ENCODE data around the gene TREML1. TPM values are rescaled to one million over a fixed set of nuclear protein-coding genes. Genes with fewer than 3 reads are reported as not detected.

The TREML1 gene
- not detected for total RNA-seq

DNA sequence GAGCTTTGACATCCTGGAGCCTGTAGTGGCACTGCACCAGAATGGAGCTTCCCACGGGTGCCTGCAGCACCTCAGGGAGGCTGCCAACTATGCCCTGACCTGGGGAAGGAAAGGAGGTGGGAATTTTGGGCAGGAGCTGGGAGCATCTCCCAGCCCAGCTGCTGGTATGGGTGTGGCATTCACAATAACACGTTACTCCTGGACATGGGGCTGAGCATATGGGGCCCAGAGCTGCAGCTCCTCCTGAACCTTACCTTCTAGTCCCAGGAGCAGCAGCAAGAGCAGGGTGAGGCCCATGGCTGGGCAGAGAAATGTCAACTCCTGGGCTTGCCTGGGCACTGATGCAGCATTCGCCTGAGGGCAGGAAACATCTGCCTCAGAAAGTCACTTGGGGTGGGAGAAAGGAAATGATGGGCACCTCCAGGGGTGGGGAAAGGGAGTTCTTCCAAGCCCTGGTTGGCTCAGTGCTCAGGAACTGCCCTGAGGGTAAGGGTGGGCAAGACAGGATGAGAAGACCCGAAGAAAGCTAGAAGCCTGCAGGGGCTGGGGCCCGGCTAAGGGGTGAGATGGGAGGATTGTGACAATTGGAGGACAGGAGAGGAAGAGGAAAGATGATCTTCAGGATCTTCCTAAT lies at the start of gene TREML1:
Gene TREML1 (minus strand): TSS at position 356 of the 634 bp plus-strand sequence. CDS start 59 bp downstream, at position 297.
- H3K27ac Mint-ChIP-seq = no peak within 1 kb of the TSS

DNA sequence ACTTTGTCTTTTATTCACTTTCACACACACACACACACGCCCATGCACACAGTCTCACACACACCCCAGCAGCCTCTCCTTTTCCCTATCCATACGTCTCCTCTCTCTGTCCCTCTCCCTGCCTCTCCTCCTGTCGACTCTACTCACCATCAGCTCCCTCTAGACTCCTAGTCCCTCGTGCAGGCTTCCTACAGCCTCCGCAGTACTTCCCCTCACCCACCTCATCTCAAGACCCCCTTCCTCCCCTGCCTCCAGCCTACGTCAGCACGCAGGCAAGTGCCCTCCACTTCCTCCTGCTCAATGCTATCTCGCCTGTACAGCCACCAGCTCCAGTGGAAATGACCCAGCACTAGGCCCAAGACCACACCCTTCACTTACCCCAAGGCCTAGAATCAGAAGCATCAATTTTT lies 47.6 kb upstream of the TREML1 start:
- DNase-seq = no peak
- Mint-ChIP-seq H3K36me3 (ENCODE audit: insufficient read depth in 2 of 2) (peaks cover 1 to 3% of the 10 kb centered on the region in 2 donors), H3K27ac (peak overlapping the region; percentile 92), H3K4me1 (ENCODE audit: low read depth) (peaks cover 51% of the 10 kb centered on the region), H3K27me3 (ENCODE audit: low read depth) (no peaks in the 10 kb centered on the region), H3K4me3 (peak overlapping the region; percentile 74 to 83), H3K9me3 (no peaks in the 10 kb centered on the region)
- no peak for ATAC-seq (replicated peaks in 1 of 2)

More for the DNA sequence above, at the start of gene TREML1:
- ATAC-seq (replicated peaks in 1 of 2) (no peak), DNase-seq (no peak)
- no peaks in the 10 kb centered on the region for H3K9me3 Mint-ChIP-seq
- no peaks in the 10 kb centered on the region for H3K4me1 Mint-ChIP-seq (ENCODE audit: low read depth)
- no peaks in the 10 kb centered on the region for H3K27me3 Mint-ChIP-seq (ENCODE audit: low read depth)
- no peak within 1 kb of the TSS for H3K4me3 Mint-ChIP-seq
- no peaks in the 10 kb centered on the region for H3K36me3 Mint-ChIP-seq (ENCODE audit: insufficient read depth in 2 of 2)

GRCh38 chr6:41200901-41201763 lies 47.0 kb upstream of the TREML1 start, which contains the start of gene TREML2:
Gene TREML2, minus strand, starts transcription at chr6:41201149. Its CDS starts 141 bp downstream, at chr6:41201008.
- Mint-ChIP-seq H3K4me3 (peak within 1 kb of the TSS; percentile 74 to 83), H3K4me1 (ENCODE audit: low read depth) (peaks cover 55% of the 10 kb centered on the region), H3K27ac (peak within 1 kb of the TSS; percentile 92), H3K36me3 (ENCODE audit: insufficient read depth in 2 of 2) (peaks cover 1 to 3% of the 10 kb centered on the region in 2 donors), H3K9me3 (no peaks in the 10 kb centered on the region), H3K27me3 (ENCODE audit: low read depth) (no peaks in the 10 kb centered on the region)
- DNase-seq (peak; percentile 36 to 41), ATAC-seq (replicated peaks in 1 of 2) (peak; percentile 23 to 24)

DNA sequence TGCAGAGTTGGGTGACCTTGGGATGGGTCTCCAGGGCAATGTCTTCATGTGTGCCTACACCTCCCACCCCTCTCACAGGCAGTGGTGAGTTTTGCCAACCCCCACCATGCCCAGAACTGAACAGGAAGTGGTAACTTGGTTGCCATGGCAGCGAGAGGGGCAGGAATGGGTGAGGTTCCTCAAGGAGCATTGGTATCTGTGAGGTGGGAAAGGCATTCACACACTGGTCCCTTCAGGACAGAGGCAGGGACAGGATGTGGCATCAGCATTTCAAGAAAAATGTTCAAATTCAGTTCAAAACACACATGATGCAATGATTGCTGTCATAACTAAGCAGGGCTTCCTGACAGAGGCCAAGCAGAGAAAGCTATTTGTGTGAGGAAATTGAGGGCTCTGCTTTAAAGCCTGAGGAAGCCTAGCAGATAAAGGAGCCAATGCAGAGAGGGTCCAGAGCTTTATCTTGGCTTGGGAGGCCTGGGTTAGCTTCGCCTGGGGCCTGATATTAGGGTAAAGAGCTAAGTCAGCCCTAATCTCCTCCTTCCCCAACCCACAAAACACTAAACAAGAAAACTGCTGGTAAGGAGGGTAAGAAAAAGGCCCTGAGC lies 46.3 kb upstream of the TREML1 start:
- H3K9me3 Mint-ChIP-seq = no peaks in the 10 kb centered on the region
- H3K27ac Mint-ChIP-seq = peak overlapping the region; percentile 92
- H3K27me3 Mint-ChIP-seq (ENCODE audit: low read depth) = no peaks in the 10 kb centered on the region
- DNase-seq = peak; percentile 62 to 69
- peaks cover 56% of the 10 kb centered on the region for H3K4me1 Mint-ChIP-seq (ENCODE audit: low read depth)
- peak; percentile 59 to 72 for ATAC-seq (replicated peaks in 1 of 2)
- H3K36me3 Mint-ChIP-seq (ENCODE audit: insufficient read depth in 2 of 2) = peaks cover 1 to 3% of the 10 kb centered on the region in 2 donors
- H3K4me3 Mint-ChIP-seq = peak overlapping the region; percentile 74 to 83

GRCh38 chr6:41199552-41200246 lies 45.6 kb upstream of the TREML1 start:
- Mint-ChIP-seq H3K4me3 (peak overlapping the region; percentile 74 to 83), H3K4me1 (ENCODE audit: low read depth) (peaks cover 63% of the 10 kb centered on the region), H3K9me3 (no peaks in the 10 kb centered on the region), H3K27ac (peak overlapping the region; percentile 92), H3K36me3 (ENCODE audit: insufficient read depth in 2 of 2) (peaks cover 1 to 3% of the 10 kb centered on the region in 2 donors), H3K27me3 (ENCODE audit: low read depth) (no peaks in the 10 kb centered on the region)
- ATAC-seq (replicated peaks in 1 of 2) = peak; percentile 76
- peak; percentile 51 to 54 for DNase-seq

- DNase-seq (no peak), ATAC-seq (replicated peaks in 1 of 2) (no peak)
- Mint-ChIP-seq H3K27ac (no peak overlapping the region), H3K9me3 (no peaks in the 10 kb centered on the region), H3K27me3 (ENCODE audit: low read depth) (no peaks in the 10 kb centered on the region), H3K4me1 (ENCODE audit: low read depth) (peaks cover 61% of the 10 kb centered on the region), H3K36me3 (ENCODE audit: insufficient read depth in 2 of 2) (peaks cover 2 to 3% of the 10 kb centered on the region in 2 donors), H3K4me3 (no peak overlapping the region)
Measured at GRCh38 chr6:41197234-41197633, 43.1 kb upstream of the TREML1 start.

- peaks cover 0 to 4% of the 10 kb centered on the region in 2 donors for H3K9me3 Mint-ChIP-seq
- peaks cover 32% of the 10 kb centered on the region for H3K4me1 Mint-ChIP-seq (ENCODE audit: low read depth)
- H3K36me3 Mint-ChIP-seq (ENCODE audit: insufficient read depth in 2 of 2) = peaks cover 8 to 10% of the 10 kb centered on the region in 2 donors
- H3K27ac Mint-ChIP-seq = no peak overlapping the region
- ATAC-seq (replicated peaks in 1 of 2) (no peak), DNase-seq (no peak)
- no peak overlapping the region for H3K4me3 Mint-ChIP-seq
- no peaks in the 10 kb centered on the region for H3K27me3 Mint-ChIP-seq (ENCODE audit: low read depth)
Measured at GRCh38 chr6:41194386-41194785, 40.2 kb upstream of the TREML1 start.

DNA sequence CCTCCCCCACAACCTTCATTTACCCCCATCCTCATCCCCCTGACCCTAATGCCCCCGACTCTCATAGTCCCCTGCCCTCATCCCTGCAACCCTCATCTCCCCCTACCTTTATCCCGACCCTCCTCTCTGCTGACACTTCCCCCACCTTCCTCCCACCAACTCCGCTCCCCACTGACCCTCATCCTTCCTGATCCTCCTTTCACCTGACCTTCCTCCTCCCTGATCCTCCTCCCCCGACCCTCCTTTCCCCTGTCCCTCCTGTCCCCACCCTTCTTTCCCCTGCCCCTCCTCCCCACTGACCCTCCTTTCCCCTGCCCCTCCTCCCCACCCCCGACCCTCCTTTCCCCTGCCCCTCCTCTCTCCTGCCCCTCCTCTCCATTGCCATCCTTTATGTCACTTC lies 39.7 kb upstream of the TREML1 start:
- Mint-ChIP-seq H3K4me1 (ENCODE audit: low read depth) (peaks cover 28% of the 10 kb centered on the region), H3K27ac (no peak overlapping the region), H3K4me3 (no peak overlapping the region), H3K36me3 (ENCODE audit: insufficient read depth in 2 of 2) (peaks cover 8 to 10% of the 10 kb centered on the region in 2 donors), H3K27me3 (ENCODE audit: low read depth) (no peaks in the 10 kb centered on the region), H3K9me3 (peaks cover 0 to 4% of the 10 kb centered on the region in 2 donors)
- ATAC-seq (replicated peaks in 1 of 2) (no peak), DNase-seq (no peak)

DNA sequence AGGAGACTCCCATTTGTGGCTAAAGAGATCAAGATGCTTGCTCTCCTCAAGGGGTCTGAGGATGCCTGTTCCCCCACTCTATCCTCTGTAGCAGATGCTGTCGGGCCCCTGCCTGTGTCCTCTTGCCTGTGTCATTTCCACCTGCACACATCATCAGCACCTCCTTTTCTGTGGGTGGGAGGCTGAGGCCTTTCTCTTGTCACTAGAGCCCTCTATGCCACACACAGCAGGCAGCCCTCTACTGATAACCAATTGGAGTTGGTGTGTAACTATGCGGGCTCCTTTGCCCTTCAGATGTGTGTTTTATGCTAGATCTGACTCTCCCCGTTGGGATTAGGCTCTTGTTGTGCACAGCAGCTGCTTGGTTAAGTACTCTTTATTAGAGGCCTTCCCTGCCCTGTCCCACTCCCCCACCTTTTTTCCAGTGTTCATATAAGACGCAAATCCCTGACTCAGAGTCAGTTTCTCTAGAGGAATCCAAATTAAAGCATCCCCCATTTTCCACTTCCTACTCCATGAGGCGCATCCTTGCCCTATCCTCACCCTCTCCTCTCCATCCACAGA lies 39.1 kb upstream of the TREML1 start:
- no peaks in the 10 kb centered on the region for H3K27me3 Mint-ChIP-seq (ENCODE audit: low read depth)
- DNase-seq = no peak
- ATAC-seq (replicated peaks in 1 of 2) = peak; percentile 44 to 49
- peaks cover 8 to 10% of the 10 kb centered on the region in 2 donors for H3K36me3 Mint-ChIP-seq (ENCODE audit: insufficient read depth in 2 of 2)
- no peak overlapping the region for H3K4me3 Mint-ChIP-seq
- peaks cover 0 to 4% of the 10 kb centered on the region in 2 donors for H3K9me3 Mint-ChIP-seq
- peaks cover 32% of the 10 kb centered on the region for H3K4me1 Mint-ChIP-seq (ENCODE audit: low read depth)
- H3K27ac Mint-ChIP-seq = no peak overlapping the region

DNA sequence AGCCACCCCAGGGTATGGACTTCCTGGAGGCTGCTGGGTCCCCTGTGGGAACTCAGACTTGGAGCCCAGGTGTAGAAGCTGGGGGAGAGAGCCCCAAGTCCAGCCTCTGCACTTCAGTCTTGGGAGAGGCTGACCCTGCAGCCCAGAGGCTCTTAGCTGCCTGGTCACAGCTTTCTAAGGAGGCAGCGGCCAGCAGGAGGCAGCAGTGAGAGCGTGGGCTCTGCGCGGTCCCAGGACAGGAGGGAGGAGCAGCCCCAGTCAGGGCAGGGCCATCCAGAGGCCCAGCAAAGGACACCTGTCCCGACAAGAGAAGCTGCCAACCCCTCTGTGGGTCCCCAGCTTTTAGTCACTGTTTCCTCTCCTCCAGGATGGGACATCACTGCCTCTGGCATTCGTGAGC lies 37.4 kb upstream of the TREML1 start:
- peaks cover 19% of the 10 kb centered on the region for H3K4me1 Mint-ChIP-seq (ENCODE audit: low read depth)
- H3K27ac Mint-ChIP-seq = no peak overlapping the region
- H3K4me3 Mint-ChIP-seq = no peak overlapping the region
- peaks cover 7 to 8% of the 10 kb centered on the region in 2 donors for H3K36me3 Mint-ChIP-seq (ENCODE audit: insufficient read depth in 2 of 2)
- peak in 1 of 2 donors; percentile 69 for ATAC-seq (replicated peaks in 1 of 2)
- peak; percentile 19 to 50 for DNase-seq
- H3K27me3 Mint-ChIP-seq (ENCODE audit: low read depth) = no peaks in the 10 kb centered on the region
- H3K9me3 Mint-ChIP-seq = peaks cover 0 to 4% of the 10 kb centered on the region in 2 donors

DNA sequence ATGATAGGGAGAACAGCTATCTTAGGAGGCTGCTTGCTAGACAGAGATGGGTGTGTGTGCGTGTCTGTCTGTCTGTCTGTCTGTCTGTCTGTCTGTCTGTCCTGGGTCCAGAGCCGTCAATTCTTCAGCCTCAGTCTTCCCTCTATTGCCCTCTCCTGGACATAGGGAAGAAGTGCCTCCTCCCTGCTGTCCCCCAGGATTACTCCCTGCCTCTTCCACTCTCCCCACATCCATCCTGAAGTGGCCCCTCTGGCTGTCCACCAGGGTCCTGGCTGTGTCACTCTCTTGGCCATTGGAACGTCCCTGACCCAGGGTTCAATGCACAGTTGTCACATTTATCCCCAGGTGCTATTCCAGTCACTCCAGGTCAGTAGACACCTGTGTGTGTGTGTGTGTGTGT lies 36.6 kb upstream of the TREML1 start:
- peaks cover 7 to 8% of the 10 kb centered on the region in 2 donors for H3K36me3 Mint-ChIP-seq (ENCODE audit: insufficient read depth in 2 of 2)
- ATAC-seq (replicated peaks in 1 of 2) (no peak), DNase-seq (no peak)
- H3K9me3 Mint-ChIP-seq = peaks cover 0 to 4% of the 10 kb centered on the region in 2 donors
- no peak overlapping the region for H3K27ac Mint-ChIP-seq
- no peaks in the 10 kb centered on the region for H3K27me3 Mint-ChIP-seq (ENCODE audit: low read depth)
- peaks cover 22% of the 10 kb centered on the region for H3K4me1 Mint-ChIP-seq (ENCODE audit: low read depth)
- H3K4me3 Mint-ChIP-seq = no peak overlapping the region

DNA sequence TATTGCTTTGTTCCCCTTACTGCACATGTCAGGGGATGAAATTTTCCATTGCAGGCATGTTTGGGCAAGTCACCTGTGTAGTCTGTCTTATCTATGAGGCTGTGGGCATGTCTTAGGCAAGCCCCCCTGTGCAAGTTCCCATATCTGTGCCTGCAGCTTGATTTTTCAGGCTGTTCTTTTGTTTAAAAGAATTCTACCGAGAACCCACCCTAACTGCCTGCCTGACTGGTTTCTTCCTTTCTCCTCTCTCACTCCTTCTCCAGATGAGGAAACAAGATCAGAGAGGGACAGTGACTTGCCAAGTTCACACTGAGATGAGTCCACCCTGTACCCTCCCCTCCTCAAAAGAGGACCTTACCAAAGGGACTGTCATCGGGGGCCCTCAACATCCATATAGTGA lies 35.8 kb upstream of the TREML1 start:
- H3K9me3 Mint-ChIP-seq = peaks cover 0 to 4% of the 10 kb centered on the region in 2 donors
- DNase-seq (no peak), ATAC-seq (replicated peaks in 1 of 2) (no peak)
- H3K4me3 Mint-ChIP-seq = no peak overlapping the region
- no peak overlapping the region for H3K27ac Mint-ChIP-seq
- H3K36me3 Mint-ChIP-seq (ENCODE audit: insufficient read depth in 2 of 2) = peaks cover 7 to 8% of the 10 kb centered on the region in 2 donors
- H3K27me3 Mint-ChIP-seq (ENCODE audit: low read depth) = no peaks in the 10 kb centered on the region
- H3K4me1 Mint-ChIP-seq (ENCODE audit: low read depth) = peaks cover 17% of the 10 kb centered on the region
